IgD-negative memory B cell (primary cell): ENCODE measurements around the gene KNOP1. TPM values are rescaled to one million over a fixed set of nuclear protein-coding genes. Genes with fewer than 3 reads are reported as not detected.

ENCODE experiments used
- H3K27ac Mint-ChIP-seq, 3 donors: one replicate each; pipeline ENCODE4 v1.8.0; 2020 to 2022; ENCODE audit warnings: mild to moderate bottlenecking in 3 of 3, mixed read lengths in 3 of 3, moderate library complexity in 1 of 3
- H3K27me3 Mint-ChIP-seq: one replicate; pipeline ENCODE4 v1.8.0; 2021; ENCODE audit warnings: mixed read lengths
- H3K36me3 Mint-ChIP-seq: one replicate; pipeline ENCODE4 v1.8.0; 2020; ENCODE audit warnings: mild to moderate bottlenecking, mixed read lengths
- H3K4me1 Mint-ChIP-seq, 3 donors: one replicate each; pipeline ENCODE4 v1.8.0; 2020 to 2022; ENCODE audit warnings: mixed read lengths in 3 of 3, mild to moderate bottlenecking in 1 of 3
- H3K4me3 Mint-ChIP-seq, 4 donors: one replicate each; pipeline ENCODE4 v1.8.0; 2020 to 2022; ENCODE audit warnings: mild to moderate bottlenecking in 4 of 4, mixed read lengths in 4 of 4, moderate library complexity in 3 of 4
- H3K9me3 Mint-ChIP-seq, 3 donors: one replicate each; pipeline ENCODE4 v1.8.0; 2020 to 2021; ENCODE audit warnings: mixed read lengths in 3 of 3, mild to moderate bottlenecking in 1 of 3
- polyA plus RNA-seq: library from polyadenylated mRNA; unstranded; fragments of 300-500 nt; fragmentation: Illumina TruSeq; gene quantifications from one replicate; pipeline ENCODE4 v1.2.3, GENCODE V29; 2021

Gene KNOP1
- polyA plus RNA-seq, 1 donor from 2014 or later = 12.6 TPM

GRCh38 chr16:19660432-19660831 lies 57.6 kb downstream of the KNOP1 start:
- no peaks in the 10 kb centered on the region for H3K27me3 Mint-ChIP-seq
- H3K9me3 Mint-ChIP-seq = peaks cover 2 to 4% (median 2%) of the 10 kb centered on the region in 3 donors
- no peak overlapping the region for H3K4me3 Mint-ChIP-seq
- no peak overlapping the region for H3K27ac Mint-ChIP-seq
- H3K36me3 Mint-ChIP-seq = peaks cover 36% of the 10 kb centered on the region
- no peaks in the 10 kb centered on the region for H3K4me1 Mint-ChIP-seq

- Mint-ChIP-seq H3K9me3 (peaks cover 0 to 2% (median 0%) of the 10 kb centered on the region in 3 donors), H3K4me1 (no peaks in the 10 kb centered on the region), H3K4me3 (no peak overlapping the region), H3K27me3 (no peaks in the 10 kb centered on the region), H3K36me3 (peaks cover 35% of the 10 kb centered on the region), H3K27ac (no peak overlapping the region)
Observed at GRCh38 chr16:19659554-19659953, 58.5 kb downstream of the KNOP1 start.

- H3K4me3 Mint-ChIP-seq = no peak overlapping the region
- peaks cover 0 to 2% (median 0%) of the 10 kb centered on the region in 3 donors for H3K4me1 Mint-ChIP-seq
- no peaks in the 10 kb centered on the region for H3K9me3 Mint-ChIP-seq
- no peaks in the 10 kb centered on the region for H3K27me3 Mint-ChIP-seq
- no peak overlapping the region for H3K27ac Mint-ChIP-seq
- peaks cover 31% of the 10 kb centered on the region for H3K36me3 Mint-ChIP-seq
Observed at GRCh38 chr16:19657831-19658230, 60.2 kb downstream of the KNOP1 start.

GRCh38 chr16:19655242-19655777 lies 62.7 kb downstream of the KNOP1 start:
- peaks cover 0 to 2% (median 0%) of the 10 kb centered on the region in 3 donors for H3K4me1 Mint-ChIP-seq
- peaks cover 38% of the 10 kb centered on the region for H3K36me3 Mint-ChIP-seq
- H3K27me3 Mint-ChIP-seq = no peaks in the 10 kb centered on the region
- H3K9me3 Mint-ChIP-seq = no peaks in the 10 kb centered on the region
- no peak overlapping the region for H3K4me3 Mint-ChIP-seq
- H3K27ac Mint-ChIP-seq = no peak overlapping the region

GRCh38 chr16:19654147-19654546 lies 63.9 kb downstream of the KNOP1 start:
- Mint-ChIP-seq H3K4me3 (no peak overlapping the region), H3K36me3 (peaks cover 31% of the 10 kb centered on the region), H3K9me3 (no peaks in the 10 kb centered on the region), H3K27me3 (no peaks in the 10 kb centered on the region), H3K4me1 (peaks cover 0 to 2% (median 0%) of the 10 kb centered on the region in 3 donors), H3K27ac (no peak overlapping the region)

Other genes with a start within 250 kb of the KNOP1 start
- 28.4 TPM for gene GDE1, start 196.1 kb downstream of the KNOP1 start, polyA plus RNA-seq
- gene CCP110, start 194.3 kb downstream of the KNOP1 start, polyA plus RNA-seq = 6.1 TPM
- 38.2 TPM for gene VPS35L, start 162.5 kb downstream of the KNOP1 start, polyA plus RNA-seq
- 3.4 TPM for gene IQCK, start within 50 bp of the KNOP1 start, polyA plus RNA-seq
- not detected for gene GPRC5B, start 166.6 kb upstream of the KNOP1 start, polyA plus RNA-seq